H9 (cell line): ENCODE measurements around the gene MAP3K21. TPM values are rescaled to one million over a fixed set of nuclear protein-coding genes. Genes with fewer than 3 reads are reported as not detected.

ENCODE experiments used
- DNase-seq: peaks from one replicate; pipeline ENCODE4 v3.0.0-alpha.2; 2017
- H2AFZ ChIP-seq: one replicate; pipeline ENCODE4 v1.6.1; 2013; ENCODE audit warnings: mild to moderate bottlenecking, low read length, control low read depth, moderate library complexity
- H2AK5ac ChIP-seq: 2 replicates; pipeline ENCODE4 v1.6.1; 2013; ENCODE audit warnings: low read length, control low read depth, mixed read lengths; ENCODE audit not compliant: insufficient read length
- H2BK120ac ChIP-seq: one replicate; pipeline ENCODE4 v1.6.1; 2013; ENCODE audit warnings: low read depth, mild to moderate bottlenecking, low read length, control low read depth, inconsistent platforms; ENCODE audit not compliant: poor library complexity, severe bottlenecking
- H2BK12ac ChIP-seq: 2 replicates; pipeline ENCODE4 v1.6.1; 2013; ENCODE audit warnings: low read length, control low read depth, mixed read lengths, low read depth; ENCODE audit not compliant: insufficient read length
- H2BK15ac ChIP-seq: 2 replicates; pipeline ENCODE4 v1.6.1; 2013; ENCODE audit warnings: low read depth, low read length, control low read depth
- H2BK20ac ChIP-seq: one replicate; pipeline ENCODE4 v1.6.1; 2013; ENCODE audit warnings: low read depth, mild to moderate bottlenecking, low read length, control low read depth, inconsistent platforms; ENCODE audit not compliant: poor library complexity, severe bottlenecking
- H2BK5ac ChIP-seq: 2 replicates; pipeline ENCODE4 v1.6.1; 2013; ENCODE audit warnings: low read length, control low read depth, mixed read lengths; ENCODE audit not compliant: insufficient read length
- H3K14ac ChIP-seq: 2 replicates; pipeline ENCODE4 v1.6.1; 2013; ENCODE audit warnings: low read length, control low read depth; ENCODE audit not compliant: insufficient read depth
- H3K18ac ChIP-seq: 2 replicates; pipeline ENCODE4 v1.6.1; 2013; ENCODE audit warnings: low read depth, mild to moderate bottlenecking, mixed read lengths, low read length, control low read depth; ENCODE audit not compliant: insufficient read length
- H3K23ac ChIP-seq: 2 replicates; pipeline ENCODE4 v1.6.1; 2013; ENCODE audit warnings: low read length, control low read depth, mixed read lengths, low read depth; ENCODE audit not compliant: insufficient read length
- H3K23me2 ChIP-seq: 2 replicates; pipeline ENCODE4 v1.6.1; 2013; ENCODE audit warnings: low read depth, mild to moderate bottlenecking, mixed read lengths, low read length, control low read depth; ENCODE audit not compliant: insufficient read length, poor library complexity, severe bottlenecking
- H3K27ac ChIP-seq: 2 replicates; pipeline ENCODE4 v1.5.1; 2013; ENCODE audit warnings: low read length, control low read depth, mixed read lengths, low read depth; ENCODE audit not compliant: insufficient read length
- H3K27me3 ChIP-seq: 2 replicates; pipeline ENCODE4 v1.6.1; 2013; ENCODE audit warnings: low read length, control low read depth, inconsistent platforms; ENCODE audit not compliant: insufficient read depth
- H3K4ac ChIP-seq: 2 replicates; pipeline ENCODE4 v1.6.1; 2013; ENCODE audit warnings: low read depth, mild to moderate bottlenecking, control low read depth, inconsistent platforms, low read length, moderate library complexity
- H3K4me1 ChIP-seq: 2 replicates; pipeline ENCODE4 v1.6.1; 2013; ENCODE audit warnings: low read length, control low read depth, inconsistent platforms; ENCODE audit not compliant: insufficient read depth
- H3K4me2 ChIP-seq: 2 replicates; pipeline ENCODE4 v1.6.1; 2013; ENCODE audit warnings: low read length, control low read depth, mixed read lengths; ENCODE audit not compliant: insufficient read length, insufficient read depth
- H3K56ac ChIP-seq: 2 replicates; pipeline ENCODE4 v1.6.1; 2013; ENCODE audit warnings: low read depth, mild to moderate bottlenecking, mixed read lengths, low read length, control low read depth; ENCODE audit not compliant: insufficient read length
- H3K79me1 ChIP-seq: 2 replicates; pipeline ENCODE4 v1.6.1; 2013; ENCODE audit warnings: low read depth, mild to moderate bottlenecking, moderate library complexity, low read length, control low read depth, inconsistent platforms; ENCODE audit not compliant: insufficient read depth, poor library complexity, severe bottlenecking
- H3K79me2 ChIP-seq: 2 replicates; pipeline ENCODE4 v1.6.1; 2013; ENCODE audit warnings: low read length, control low read depth, inconsistent platforms; ENCODE audit not compliant: insufficient read depth
- H3K9ac ChIP-seq: 2 replicates; pipeline ENCODE4 v1.6.1; 2013; ENCODE audit warnings: low read length, control low read depth, mixed read lengths; ENCODE audit not compliant: insufficient read length; ENCODE audit errors: extremely low read depth
- H3K9me3 ChIP-seq: one replicate; pipeline ENCODE4 v1.6.1; 2013; ENCODE audit warnings: low read depth, low read length, inconsistent platforms; ENCODE audit not compliant: control insufficient read depth
- H3T11ph ChIP-seq: one replicate; pipeline ENCODE4 v1.6.1; 2013; ENCODE audit warnings: mild to moderate bottlenecking, low read length, control low read depth, inconsistent platforms
- H4K20me1 ChIP-seq: one replicate; pipeline ENCODE4 v1.6.1; 2013; ENCODE audit not compliant: control insufficient read depth, insufficient read length, insufficient read depth
- H4K5ac ChIP-seq: 2 replicates; pipeline ENCODE4 v1.6.1; 2013; ENCODE audit warnings: low read depth, mild to moderate bottlenecking, mixed read lengths, low read length, control low read depth; ENCODE audit not compliant: insufficient read length
- H4K8ac ChIP-seq: replicated peaks from 2 replicates; pipeline ENCODE4 v1.6.1; 2013; ENCODE audit warnings: low read length, control low read depth, mixed read lengths, low read depth; ENCODE audit not compliant: insufficient read length
- H4K91ac ChIP-seq: 2 replicates; pipeline ENCODE4 v1.6.1; 2013; ENCODE audit warnings: low read depth, mild to moderate bottlenecking, moderate library complexity, mixed read lengths, low read length, control low read depth; ENCODE audit not compliant: insufficient read length
- H3K27ac Mint-ChIP-seq, 3 experiments: 2 replicates in 2 of 3; 3 replicates in 1 of 3; pipeline ENCODE4 v1.8.0; 2020 to 2021; ENCODE audit warnings: mixed read lengths in 3 of 3, mild to moderate bottlenecking in 1 of 3, moderate library complexity in 1 of 3
- H3K27me3 Mint-ChIP-seq: 2 replicates; pipeline ENCODE4 v1.8.0; 2021; ENCODE audit warnings: low read depth, mild to moderate bottlenecking, moderate library complexity, mixed read lengths
- H3K36me3 Mint-ChIP-seq, 3 experiments: 2 replicates in 2 of 3; 3 replicates in 1 of 3; pipeline ENCODE4 v1.8.0; 2020 to 2021; ENCODE audit warnings: low read depth in 3 of 3, mixed read lengths in 3 of 3; ENCODE audit not compliant: insufficient read depth in 1 of 3
- H3K4me1 Mint-ChIP-seq, 2 experiments: 2 replicates each; pipeline ENCODE4 v1.8.0; 2020; ENCODE audit warnings: mixed read lengths in 2 of 2
- H3K4me3 Mint-ChIP-seq, 2 experiments: 2 replicates in 1 of 2; 3 replicates in 1 of 2; pipeline ENCODE4 v1.8.0; 2020 to 2021; ENCODE audit warnings: mild to moderate bottlenecking in 2 of 2, mixed read lengths in 2 of 2, moderate library complexity in 1 of 2
- H3K9me3 Mint-ChIP-seq, 2 experiments: 2 replicates in 1 of 2; 3 replicates in 1 of 2; pipeline ENCODE4 v1.8.0; 2020; ENCODE audit warnings: mild to moderate bottlenecking in 2 of 2, mixed read lengths in 2 of 2, moderate library complexity in 1 of 2
- WGBS: extraction: QIAGEN DNeasy Blood & Tissue Kit; methylation state at CpG from one replicate; pipeline ENCODE4 v1.1.7; 2013; ENCODE audit warnings: missing lambda C conversion rate, low lambda C conversion rate, mixed read lengths; ENCODE audit not compliant: insufficient read length; ENCODE audit errors: extremely low coverage; 5-methylcytosine and 5-hydroxymethylcytosine counted together
- total RNA-seq: library from RNA; stranded (reverse); gene quantifications from 2 replicates; pipeline ENCODE4 v1.2.1, GENCODE V29; 2021
- TF ChIP-seq, protein P1 (sequence below): fragments of 200-600 bp; sonication (generic); conservative IDR thresholded peaks from 3 replicates; pipeline ENCODE4 v1.8.0; 2021; ENCODE audit warnings: antibody characterized with exemption, mild to moderate bottlenecking

Gene MAP3K21
- total RNA-seq, 1 experiment from 2014 or later, result 11.7 TPM

DNA sequence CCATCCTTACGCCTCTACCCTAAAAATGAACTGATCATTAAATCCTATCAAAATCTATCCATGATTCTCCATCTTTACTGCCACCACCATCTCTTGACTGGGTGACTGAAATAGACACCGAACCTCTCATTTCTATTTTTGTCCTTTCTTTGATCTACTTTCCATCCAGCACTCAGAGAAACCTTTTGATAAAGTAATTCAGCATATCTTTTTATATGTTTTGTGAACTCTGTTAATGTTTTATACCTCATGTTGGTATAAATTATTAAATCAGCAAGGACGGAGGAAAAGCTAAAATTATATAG, 45.0 kb upstream of the MAP3K21 start:
- Mint-ChIP-seq H3K4me3 (no peak overlapping the region), H3K4me1 (peaks cover 16 to 32% of the 10 kb centered on the region in 2 experiments), H3K27me3 (no peaks in the 10 kb centered on the region), H3K36me3 (peaks cover 13 to 32% (median 23%) of the 10 kb centered on the region in 3 experiments), H3K27ac (peak overlapping the region in 1 of 3 experiments; percentile 2; a peak in 1 of 7 replicates), H3K9me3 (no peaks in the 10 kb centered on the region)
- H3K4ac ChIP-seq, result no peak overlapping the region
- H4K91ac ChIP-seq, result no peak overlapping the region
- H3K79me2 ChIP-seq, result peaks cover 53% of the 10 kb centered on the region; the same call in 1 of the 2 replicates
- H2AK5ac ChIP-seq, result no peak overlapping the region
- H3K4me1 ChIP-seq, result peaks cover 11% of the 10 kb centered on the region; the same call in 1 of the 2 replicates
- no peak overlapping the region for H4K8ac ChIP-seq
- DNase-seq, result no peak
- H3K14ac ChIP-seq, result no peak overlapping the region
- H3K56ac ChIP-seq, result no peak overlapping the region
- H2BK12ac ChIP-seq, result no peak overlapping the region
- no peaks in the 10 kb centered on the region for H3K9me3 ChIP-seq
- H2BK120ac ChIP-seq, result no peak overlapping the region
- H3K9ac ChIP-seq, result no peak overlapping the region
- no peak overlapping the region for H3K23ac ChIP-seq
- H3K23me2 ChIP-seq, result no peaks in the 10 kb centered on the region
- no peaks in the 10 kb centered on the region for H3K27me3 ChIP-seq
- H3K4me2 ChIP-seq, result no peak overlapping the region
- H3K18ac ChIP-seq, result no peak overlapping the region
- H3T11ph ChIP-seq, result no peak overlapping the region
- H3K79me1 ChIP-seq, result peaks cover 3% of the 10 kb centered on the region
- H2AFZ ChIP-seq, result no peak overlapping the region
- H2BK5ac ChIP-seq, result no peak overlapping the region
- H2BK15ac ChIP-seq, result no peak overlapping the region
- H4K20me1 ChIP-seq, result no peaks in the 10 kb centered on the region
- H4K5ac ChIP-seq, result no peak overlapping the region
- no CpG with 5 or more reads among the region's 3 CpGs for WGBS
- no peak overlapping the region for H2BK20ac ChIP-seq
- H3K27ac ChIP-seq, result no peak overlapping the region
- TF ChIP-seq, protein P1, sequence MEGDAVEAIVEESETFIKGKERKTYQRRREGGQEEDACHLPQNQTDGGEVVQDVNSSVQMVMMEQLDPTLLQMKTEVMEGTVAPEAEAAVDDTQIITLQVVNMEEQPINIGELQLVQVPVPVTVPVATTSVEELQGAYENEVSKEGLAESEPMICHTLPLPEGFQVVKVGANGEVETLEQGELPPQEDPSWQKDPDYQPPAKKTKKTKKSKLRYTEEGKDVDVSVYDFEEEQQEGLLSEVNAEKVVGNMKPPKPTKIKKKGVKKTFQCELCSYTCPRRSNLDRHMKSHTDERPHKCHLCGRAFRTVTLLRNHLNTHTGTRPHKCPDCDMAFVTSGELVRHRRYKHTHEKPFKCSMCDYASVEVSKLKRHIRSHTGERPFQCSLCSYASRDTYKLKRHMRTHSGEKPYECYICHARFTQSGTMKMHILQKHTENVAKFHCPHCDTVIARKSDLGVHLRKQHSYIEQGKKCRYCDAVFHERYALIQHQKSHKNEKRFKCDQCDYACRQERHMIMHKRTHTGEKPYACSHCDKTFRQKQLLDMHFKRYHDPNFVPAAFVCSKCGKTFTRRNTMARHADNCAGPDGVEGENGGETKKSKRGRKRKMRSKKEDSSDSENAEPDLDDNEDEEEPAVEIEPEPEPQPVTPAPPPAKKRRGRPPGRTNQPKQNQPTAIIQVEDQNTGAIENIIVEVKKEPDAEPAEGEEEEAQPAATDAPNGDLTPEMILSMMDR, result no peak
